Esophagus (tissue), 2 donors: ENCODE results near the gene ZIC1. TPM values are rescaled to one million over a fixed set of nuclear protein-coding genes. Genes with fewer than 3 reads are reported as not detected.

Experiments
- H3K27ac ChIP-seq, 2 donors: one replicate each; pipeline ENCODE4 v1.5.1; 2013; ENCODE audit warnings: low read depth in 2 of 2, mild to moderate bottlenecking in 2 of 2, inconsistent platforms in 1 of 2, low read length in 1 of 2, moderate library complexity in 1 of 2
- H3K27me3 ChIP-seq, 2 donors: one replicate each; pipeline ENCODE4 v1.6.1; 2013; ENCODE audit warnings: low read length in 2 of 2, control low read depth in 1 of 2, mild to moderate bottlenecking in 1 of 2; ENCODE audit not compliant: insufficient read depth in 2 of 2, control insufficient read depth in 1 of 2
- H3K36me3 ChIP-seq, 2 donors: one replicate each; pipeline ENCODE4 v1.6.1; 2013; ENCODE audit warnings: low read length in 1 of 2; ENCODE audit not compliant: control insufficient read depth in 2 of 2, insufficient read depth in 2 of 2
- H3K4me1 ChIP-seq, 2 donors: one replicate each; pipeline ENCODE4 v1.6.1; 2013; ENCODE audit warnings: low read length in 1 of 2; ENCODE audit not compliant: control insufficient read depth in 2 of 2, insufficient read depth in 2 of 2
- H3K4me3 ChIP-seq, 2 donors: one replicate each; pipeline ENCODE4 v1.5.1; 2013; ENCODE audit warnings: low read length in 2 of 2, mild to moderate bottlenecking in 2 of 2, low read depth in 1 of 2, moderate library complexity in 1 of 2
- H3K9me3 ChIP-seq, 2 donors: one replicate each; pipeline ENCODE4 v1.6.1; 2013; ENCODE audit warnings: mild to moderate bottlenecking in 2 of 2, low read depth in 1 of 2, low read length in 1 of 2, moderate library complexity in 1 of 2; ENCODE audit not compliant: control insufficient read depth in 2 of 2, insufficient read depth in 1 of 2
- WGBS, 2 donors: extraction: QIAGEN DNeasy Blood & Tissue Kit; methylation state at CpG; one replicate each; pipeline ENCODE4 v1.1.7; 2013; 5-methylcytosine and 5-hydroxymethylcytosine counted together
- polyA plus RNA-seq, 2 donors: library from polyadenylated mRNA; stranded (reverse); fragments of 200-250 nt; gene quantifications; one replicate each; pipeline ENCODE4 v1.2.3, GENCODE V29; 2013
- donor health status: healthy with polysubstance abuse.
- donor health status: Bipolar disorder and iron deficiency.

The ZIC1 gene
- polyA plus RNA-seq, 2 donors = not detected

- Histone ChIP-seq H3K27me3 (peaks cover 11 to 40% of the 10 kb centered on the region in 2 donors), H3K36me3 (no peaks in the 10 kb centered on the region), H3K4me3 (no peak overlapping the region), H3K9me3 (peaks cover 3 to 20% of the 10 kb centered on the region in 2 donors), H3K27ac (no peak overlapping the region), H3K4me1 (peaks cover 2 to 3% of the 10 kb centered on the region in 2 donors)
- WGBS, 2 donors = 25 to 29% methylated on average over 1 of the region's 1 CpG
Observed at GRCh38 chr3:147425388-147425850, 16.3 kb downstream of the ZIC1 start.

GRCh38 chr3:147426931-147427330 is 17.8 kb downstream of the ZIC1 start:
- WGBS, 2 donors = 87 to 90% methylated on average over 2 of the region's 2 CpGs
- peaks cover 11 to 25% of the 10 kb centered on the region in 2 donors for H3K27me3 ChIP-seq
- peaks cover 3 to 7% of the 10 kb centered on the region in 2 donors for H3K9me3 ChIP-seq
- no peaks in the 10 kb centered on the region for H3K36me3 ChIP-seq
- H3K4me3 ChIP-seq = no peak overlapping the region
- H3K4me1 ChIP-seq = peaks cover 0 to 3% of the 10 kb centered on the region in 2 donors
- H3K27ac ChIP-seq = no peak overlapping the region

DNA sequence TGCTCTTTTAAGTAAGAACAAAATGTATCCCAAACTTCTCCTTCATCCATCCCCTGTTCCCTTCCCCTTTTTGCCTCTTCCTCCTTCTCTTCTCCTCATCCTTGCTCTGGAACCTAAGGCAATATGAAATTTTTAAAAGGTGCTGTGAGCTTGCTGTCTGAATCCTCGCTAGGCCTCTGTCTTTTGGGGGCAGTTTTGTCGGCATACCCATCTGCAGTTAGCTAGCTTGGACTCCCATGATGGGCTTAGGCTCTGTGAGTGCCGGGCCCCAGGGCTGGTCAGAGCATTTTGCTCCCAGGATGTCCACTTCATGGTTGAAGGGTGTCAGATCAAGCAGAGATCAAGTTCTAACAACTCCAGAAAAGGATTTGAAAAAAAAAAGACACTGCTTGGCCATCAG is 18.6 kb downstream of the ZIC1 start:
- H3K4me1 ChIP-seq = peaks cover 0 to 3% of the 10 kb centered on the region in 2 donors
- WGBS, 2 donors = 64 to 71% methylated on average over 3 of the region's 3 CpGs
- H3K36me3 ChIP-seq = no peaks in the 10 kb centered on the region
- no peak overlapping the region for H3K27ac ChIP-seq
- H3K9me3 ChIP-seq = peaks cover 3 to 4% of the 10 kb centered on the region in 2 donors
- peaks cover 10 to 19% of the 10 kb centered on the region in 2 donors for H3K27me3 ChIP-seq
- no peak overlapping the region for H3K4me3 ChIP-seq

DNA sequence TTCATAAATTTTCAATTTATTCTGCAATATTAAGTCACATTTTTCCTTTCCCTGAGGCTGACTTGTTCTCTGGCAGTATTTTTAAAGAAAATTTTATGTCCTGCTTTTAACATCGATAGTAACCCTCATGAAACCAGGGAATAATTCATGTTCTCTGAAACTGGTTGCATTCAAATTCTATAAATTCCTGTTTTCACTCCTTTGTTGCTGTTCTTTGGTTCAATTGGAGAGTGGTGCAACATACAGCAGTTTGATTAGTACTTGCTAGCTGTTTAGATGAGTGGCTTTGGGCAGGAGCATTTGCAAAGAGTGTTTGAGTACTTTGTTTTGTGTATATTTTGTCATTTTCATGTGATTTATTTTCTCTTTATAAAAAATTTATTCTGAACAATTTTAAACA is 19.2 kb downstream of the ZIC1 start:
- 74 to 87% methylated on average over 1 of the region's 1 CpG for WGBS, 2 donors
- Histone ChIP-seq H3K27me3 (peaks cover 5 to 13% of the 10 kb centered on the region in 2 donors), H3K4me1 (peaks cover 0 to 3% of the 10 kb centered on the region in 2 donors)

DNA sequence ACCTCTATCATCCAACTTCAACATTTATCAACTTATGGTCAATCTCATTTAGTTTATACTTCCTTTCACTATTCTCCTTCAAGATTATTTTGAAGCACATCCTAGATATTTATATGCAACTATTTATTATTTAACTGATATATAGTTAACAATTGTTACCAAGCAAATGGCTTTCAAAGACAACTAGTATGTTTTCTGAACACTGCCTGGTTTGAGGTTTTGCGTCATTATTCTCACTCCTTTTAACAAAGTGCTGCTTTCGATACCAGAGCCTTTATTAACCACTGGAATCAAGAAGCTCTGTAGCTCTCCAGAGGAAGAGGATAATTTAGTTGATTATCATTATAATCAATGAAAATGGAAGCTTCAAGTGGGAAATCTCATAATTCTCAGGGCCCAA is 19.6 kb downstream of the ZIC1 start:
- peaks cover 4 to 9% of the 10 kb centered on the region in 2 donors for H3K27me3 ChIP-seq
- WGBS, 2 donors = 93 to 95% methylated on average over 2 of the region's 2 CpGs

More for the DNA sequence above, 19.2 kb downstream of the ZIC1 start:
- H3K4me3 ChIP-seq = no peak overlapping the region
- no peak overlapping the region for H3K27ac ChIP-seq
- peaks cover 0 to under 1% of the 10 kb centered on the region in 2 donors for H3K9me3 ChIP-seq
- H3K36me3 ChIP-seq = no peaks in the 10 kb centered on the region

GRCh38 chr3:147431751-147432150 is 22.6 kb downstream of the ZIC1 start:
- Histone ChIP-seq H3K9me3 (no peaks in the 10 kb centered on the region), H3K36me3 (no peaks in the 10 kb centered on the region), H3K27me3 (no peaks in the 10 kb centered on the region), H3K27ac (no peak overlapping the region), H3K4me3 (no peak overlapping the region), H3K4me1 (no peaks in the 10 kb centered on the region)
- WGBS, 2 donors = 73 to 78% methylated on average over 3 of the region's 3 CpGs

More for the DNA sequence above, 19.6 kb downstream of the ZIC1 start:
- H3K9me3 ChIP-seq = no peaks in the 10 kb centered on the region
- H3K36me3 ChIP-seq = no peaks in the 10 kb centered on the region
- no peak overlapping the region for H3K4me3 ChIP-seq
- H3K4me1 ChIP-seq = no peaks in the 10 kb centered on the region
- H3K27ac ChIP-seq = no peak overlapping the region

DNA sequence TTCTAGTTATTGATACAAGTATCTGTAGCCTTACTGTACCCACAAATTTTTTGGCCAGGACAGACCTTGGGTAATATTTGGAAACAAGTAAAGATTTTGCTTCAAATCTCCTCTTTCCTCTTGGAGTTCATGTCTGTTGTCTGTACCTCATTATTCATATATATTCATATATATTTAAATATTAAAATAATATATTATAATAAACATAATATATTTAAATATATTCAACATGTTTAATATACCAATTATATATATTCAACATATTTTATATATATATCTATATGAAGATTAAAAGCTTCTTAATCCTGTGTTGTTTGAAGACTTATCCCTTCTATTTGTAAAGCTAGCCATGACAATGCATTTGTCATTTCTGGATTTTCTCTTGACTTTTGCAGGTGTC is 38.1 kb downstream of the ZIC1 start:
- no peaks in the 10 kb centered on the region for H3K4me1 ChIP-seq

DNA sequence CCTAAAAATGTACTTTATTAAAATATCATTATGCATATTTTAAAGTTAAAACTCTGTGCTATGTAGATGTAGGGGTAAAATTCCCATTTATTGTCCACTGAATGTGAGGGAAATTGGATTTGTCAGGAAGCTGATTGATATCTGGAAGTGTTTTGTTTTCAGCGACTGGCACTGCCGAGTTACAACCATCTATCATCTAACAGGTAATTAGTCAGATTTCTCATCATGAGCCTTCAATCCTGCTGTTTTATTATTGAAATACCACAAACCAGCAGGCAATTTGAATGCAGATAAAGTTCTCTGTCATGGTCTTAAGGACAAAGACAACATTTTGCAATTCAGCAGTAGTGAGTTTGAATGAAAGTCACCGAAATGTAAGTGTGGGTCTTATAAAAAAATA is 40.5 kb downstream of the ZIC1 start:
- no peak overlapping the region for H3K4me3 ChIP-seq
- WGBS, 2 donors = 20 to 25% methylated on average over 3 of the region's 3 CpGs
- H3K4me1 ChIP-seq = no peaks in the 10 kb centered on the region
- H3K9me3 ChIP-seq = no peaks in the 10 kb centered on the region
- H3K27me3 ChIP-seq = no peaks in the 10 kb centered on the region
- H3K27ac ChIP-seq = no peak overlapping the region
- H3K36me3 ChIP-seq = no peaks in the 10 kb centered on the region

More for the DNA sequence above, 38.1 kb downstream of the ZIC1 start:
- H3K27ac ChIP-seq = no peak overlapping the region
- H3K9me3 ChIP-seq = no peaks in the 10 kb centered on the region
- no peaks in the 10 kb centered on the region for H3K27me3 ChIP-seq
- no peak overlapping the region for H3K4me3 ChIP-seq
- H3K36me3 ChIP-seq = no peaks in the 10 kb centered on the region

- Histone ChIP-seq H3K36me3 (no peaks in the 10 kb centered on the region), H3K27me3 (no peaks in the 10 kb centered on the region), H3K4me1 (no peaks in the 10 kb centered on the region), H3K27ac (no peak overlapping the region), H3K9me3 (no peaks in the 10 kb centered on the region), H3K4me3 (no peak overlapping the region)
- 57 to 76% methylated on average over 1 of the region's 1 CpG for WGBS, 2 donors
Observed at GRCh38 chr3:147458995-147459704, 50.0 kb downstream of the ZIC1 start.

DNA sequence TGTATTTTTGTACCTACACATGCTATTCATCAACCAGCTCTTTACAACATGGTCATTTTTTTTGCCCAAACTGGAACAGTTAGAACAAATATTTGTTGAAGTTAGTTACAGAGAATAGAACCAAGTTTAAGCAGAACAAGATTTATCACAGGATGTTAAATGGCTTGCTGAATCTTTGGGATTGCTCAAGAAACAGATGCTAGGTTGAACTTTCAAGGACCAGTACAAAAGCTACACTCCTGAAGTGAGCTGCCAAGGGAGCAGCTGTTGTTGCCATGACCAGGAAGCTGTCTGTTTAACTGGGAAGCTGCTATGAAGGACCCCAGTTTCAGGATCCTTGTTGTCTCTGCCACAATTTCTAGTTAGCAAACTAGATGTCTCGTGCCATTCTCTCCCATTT is 53.7 kb downstream of the ZIC1 start:
- Histone ChIP-seq H3K4me3 (no peak overlapping the region), H3K9me3 (no peaks in the 10 kb centered on the region), H3K4me1 (no peaks in the 10 kb centered on the region), H3K27ac (no peak overlapping the region), H3K27me3 (no peaks in the 10 kb centered on the region), H3K36me3 (no peaks in the 10 kb centered on the region)
- 35 to 41% methylated on average over 1 of the region's 1 CpG for WGBS, 2 donors
